Measurements from ENCODE around the gene SMAD4. TPM values are rescaled to one million over a fixed set of nuclear protein-coding genes. Genes with fewer than 3 reads are reported as not detected.

Gene SMAD4
- total and polyA plus RNA-seq, 2 of the 13 experiments (the other 11 are each of a cell fraction or from before 2014, with no cell fraction given), result 70.2 to 72.0 TPM

DNA sequence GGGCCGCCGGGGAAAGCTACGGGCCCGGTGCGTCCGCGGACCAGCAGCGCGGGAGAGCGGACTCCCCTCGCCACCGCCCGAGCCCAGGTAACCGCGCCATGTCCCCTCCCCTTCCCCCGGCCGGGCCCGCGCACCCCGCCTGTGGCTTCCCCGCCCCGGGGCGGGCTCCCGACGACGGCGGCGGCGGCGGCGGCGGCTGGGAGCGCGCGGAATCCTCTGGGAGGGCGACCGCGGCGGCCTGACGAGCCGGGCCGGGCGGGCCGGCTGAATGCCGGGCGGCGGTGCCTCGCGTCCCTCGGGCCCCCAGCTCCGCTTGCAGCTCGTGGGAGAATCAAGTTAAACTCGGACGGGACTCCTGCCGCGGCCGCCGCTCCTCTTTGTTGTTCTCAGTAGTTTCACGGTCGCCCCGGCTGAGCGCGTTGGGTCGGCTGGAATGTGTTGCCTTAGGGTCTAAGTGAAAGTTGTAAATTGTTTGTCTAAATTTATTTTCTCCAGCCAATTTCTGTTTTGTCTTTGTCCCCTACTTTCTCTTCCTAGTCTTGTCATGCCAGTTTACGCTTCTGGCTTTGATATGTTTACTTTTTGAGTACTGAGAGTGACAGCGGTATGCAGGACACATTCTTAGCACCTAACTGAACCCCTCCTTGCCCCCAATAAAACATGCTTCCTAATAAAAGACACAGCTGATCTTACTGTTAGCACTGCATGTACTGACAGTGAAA is 685 bp downstream of the SMAD4 start (continued):
- TF ChIP-seq PATZ1 (CRISPR knock-in tag; IDR thresholded peaks at IDR 0.05) (peak; percentile 21; the same call in 1 of the 2 replicates), ZNF761 (CRISPR knock-in tag; conservative IDR thresholded peaks at IDR 0.05) (no peak), SMARCC2 (IDR thresholded peaks at IDR 0.05) (no peak), PRPF4 (IDR thresholded peaks at IDR 0.05; ENCODE audit: low read depth, low read length, poor library complexity, severe bottlenecking) (no peak), ZFP36L1 (CRISPR knock-in tag; IDR thresholded peaks at IDR 0.05) (no peak), MEIS2 (CRISPR knock-in tag; IDR thresholded peaks at IDR 0.05) (no peak), ZNF549 (CRISPR knock-in tag; IDR thresholded peaks at IDR 0.05) (no peak), KLF13 (CRISPR knock-in tag; IDR thresholded peaks at IDR 0.05) (no peak), HES4 (CRISPR knock-in tag; IDR thresholded peaks at IDR 0.05; ENCODE audit: borderline replicate concordance) (0 out of 2 replicates have a peak, but pooled peaks have one; percentile 28), ARNT2 (CRISPR knock-in tag; IDR thresholded peaks at IDR 0.05; ENCODE audit: low read depth) (no peak), SNAPC2 (CRISPR knock-in tag; IDR thresholded peaks at IDR 0.05) (no peak), RBM22 (optimal IDR thresholded peaks at IDR 0.05; ENCODE audit: low read length) (no peak)
- TF ChIP-seq, protein P1, sequence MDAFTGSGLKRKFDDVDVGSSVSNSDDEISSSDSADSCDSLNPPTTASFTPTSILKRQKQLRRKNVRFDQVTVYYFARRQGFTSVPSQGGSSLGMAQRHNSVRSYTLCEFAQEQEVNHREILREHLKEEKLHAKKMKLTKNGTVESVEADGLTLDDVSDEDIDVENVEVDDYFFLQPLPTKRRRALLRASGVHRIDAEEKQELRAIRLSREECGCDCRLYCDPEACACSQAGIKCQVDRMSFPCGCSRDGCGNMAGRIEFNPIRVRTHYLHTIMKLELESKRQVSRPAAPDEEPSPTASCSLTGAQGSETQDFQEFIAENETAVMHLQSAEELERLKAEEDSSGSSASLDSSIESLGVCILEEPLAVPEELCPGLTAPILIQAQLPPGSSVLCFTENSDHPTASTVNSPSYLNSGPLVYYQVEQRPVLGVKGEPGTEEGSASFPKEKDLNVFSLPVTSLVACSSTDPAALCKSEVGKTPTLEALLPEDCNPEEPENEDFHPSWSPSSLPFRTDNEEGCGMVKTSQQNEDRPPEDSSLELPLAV (CRISPR knock-in tag; conservative IDR thresholded peaks at IDR 0.05; ENCODE audit: low read depth), result 0 out of 2 replicates have a peak, but pooled peaks have one; percentile 42
- TF ChIP-seq, protein P2, sequence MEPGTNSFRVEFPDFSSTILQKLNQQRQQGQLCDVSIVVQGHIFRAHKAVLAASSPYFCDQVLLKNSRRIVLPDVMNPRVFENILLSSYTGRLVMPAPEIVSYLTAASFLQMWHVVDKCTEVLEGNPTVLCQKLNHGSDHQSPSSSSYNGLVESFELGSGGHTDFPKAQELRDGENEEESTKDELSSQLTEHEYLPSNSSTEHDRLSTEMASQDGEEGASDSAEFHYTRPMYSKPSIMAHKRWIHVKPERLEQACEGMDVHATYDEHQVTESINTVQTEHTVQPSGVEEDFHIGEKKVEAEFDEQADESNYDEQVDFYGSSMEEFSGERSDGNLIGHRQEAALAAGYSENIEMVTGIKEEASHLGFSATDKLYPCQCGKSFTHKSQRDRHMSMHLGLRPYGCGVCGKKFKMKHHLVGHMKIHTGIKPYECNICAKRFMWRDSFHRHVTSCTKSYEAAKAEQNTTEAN (CRISPR knock-in tag; conservative IDR thresholded peaks at IDR 0.05), result 0 out of 2 replicates have a peak, but pooled peaks have one; percentile 55
- TF ChIP-seq, protein P3, sequence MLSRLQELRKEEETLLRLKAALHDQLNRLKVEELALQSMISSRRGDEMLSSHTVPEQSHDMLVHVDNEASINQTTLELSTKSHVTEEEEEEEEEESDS (CRISPR knock-in tag; IDR thresholded peaks at IDR 0.05; ENCODE audit: borderline replicate concordance), result no peak
